HL-60 (cell line): ENCODE data around the gene MED16.

Experiments used
- GABPA ChIP-seq: IDR thresholded peaks from 2 replicates; pipeline ENCODE4 v1.6.1; 2012; ENCODE audit warnings: low read depth
- POLR2AphosphoS5 ChIP-seq: IDR thresholded peaks from 2 replicates; pipeline ENCODE4 v1.6.1; 2012; ENCODE audit warnings: low read depth
- TF ChIP-seq, protein P1 (sequence below): IDR thresholded peaks from one replicate; pipeline ENCODE4 v1.5.1; 2011; ENCODE audit warnings: low read length, control low read depth, inconsistent platforms; ENCODE audit not compliant: insufficient read depth
- TF ChIP-seq, protein P2 (sequence below): IDR thresholded peaks from 2 replicates; pipeline ENCODE4 v1.6.1; 2012; ENCODE audit warnings: low read depth; ENCODE audit not compliant: insufficient replicate concordance

DNA sequence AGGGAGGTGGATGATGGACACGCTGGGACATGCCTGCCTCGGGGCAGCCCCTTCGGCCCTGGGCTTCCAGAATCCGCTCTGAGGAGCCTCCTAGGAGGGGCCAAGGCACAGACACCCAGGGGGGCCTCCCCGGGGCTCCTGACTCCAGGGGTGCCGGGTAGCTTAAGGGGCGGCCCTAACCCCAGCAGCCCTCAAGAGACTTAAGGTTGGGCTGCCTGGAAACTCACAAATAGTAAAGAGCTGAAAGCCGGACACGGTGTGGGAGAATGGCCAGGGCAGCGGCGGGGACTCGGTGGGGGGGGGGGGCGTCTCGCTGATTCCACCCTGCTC lies 40.5 kb upstream of the MED16 start:
- TF ChIP-seq, protein P1, sequence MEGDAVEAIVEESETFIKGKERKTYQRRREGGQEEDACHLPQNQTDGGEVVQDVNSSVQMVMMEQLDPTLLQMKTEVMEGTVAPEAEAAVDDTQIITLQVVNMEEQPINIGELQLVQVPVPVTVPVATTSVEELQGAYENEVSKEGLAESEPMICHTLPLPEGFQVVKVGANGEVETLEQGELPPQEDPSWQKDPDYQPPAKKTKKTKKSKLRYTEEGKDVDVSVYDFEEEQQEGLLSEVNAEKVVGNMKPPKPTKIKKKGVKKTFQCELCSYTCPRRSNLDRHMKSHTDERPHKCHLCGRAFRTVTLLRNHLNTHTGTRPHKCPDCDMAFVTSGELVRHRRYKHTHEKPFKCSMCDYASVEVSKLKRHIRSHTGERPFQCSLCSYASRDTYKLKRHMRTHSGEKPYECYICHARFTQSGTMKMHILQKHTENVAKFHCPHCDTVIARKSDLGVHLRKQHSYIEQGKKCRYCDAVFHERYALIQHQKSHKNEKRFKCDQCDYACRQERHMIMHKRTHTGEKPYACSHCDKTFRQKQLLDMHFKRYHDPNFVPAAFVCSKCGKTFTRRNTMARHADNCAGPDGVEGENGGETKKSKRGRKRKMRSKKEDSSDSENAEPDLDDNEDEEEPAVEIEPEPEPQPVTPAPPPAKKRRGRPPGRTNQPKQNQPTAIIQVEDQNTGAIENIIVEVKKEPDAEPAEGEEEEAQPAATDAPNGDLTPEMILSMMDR = no peak
- no peak for TF ChIP-seq GABPA
- no peak for TF ChIP-seq POLR2AphosphoS5
- TF ChIP-seq, protein P2, sequence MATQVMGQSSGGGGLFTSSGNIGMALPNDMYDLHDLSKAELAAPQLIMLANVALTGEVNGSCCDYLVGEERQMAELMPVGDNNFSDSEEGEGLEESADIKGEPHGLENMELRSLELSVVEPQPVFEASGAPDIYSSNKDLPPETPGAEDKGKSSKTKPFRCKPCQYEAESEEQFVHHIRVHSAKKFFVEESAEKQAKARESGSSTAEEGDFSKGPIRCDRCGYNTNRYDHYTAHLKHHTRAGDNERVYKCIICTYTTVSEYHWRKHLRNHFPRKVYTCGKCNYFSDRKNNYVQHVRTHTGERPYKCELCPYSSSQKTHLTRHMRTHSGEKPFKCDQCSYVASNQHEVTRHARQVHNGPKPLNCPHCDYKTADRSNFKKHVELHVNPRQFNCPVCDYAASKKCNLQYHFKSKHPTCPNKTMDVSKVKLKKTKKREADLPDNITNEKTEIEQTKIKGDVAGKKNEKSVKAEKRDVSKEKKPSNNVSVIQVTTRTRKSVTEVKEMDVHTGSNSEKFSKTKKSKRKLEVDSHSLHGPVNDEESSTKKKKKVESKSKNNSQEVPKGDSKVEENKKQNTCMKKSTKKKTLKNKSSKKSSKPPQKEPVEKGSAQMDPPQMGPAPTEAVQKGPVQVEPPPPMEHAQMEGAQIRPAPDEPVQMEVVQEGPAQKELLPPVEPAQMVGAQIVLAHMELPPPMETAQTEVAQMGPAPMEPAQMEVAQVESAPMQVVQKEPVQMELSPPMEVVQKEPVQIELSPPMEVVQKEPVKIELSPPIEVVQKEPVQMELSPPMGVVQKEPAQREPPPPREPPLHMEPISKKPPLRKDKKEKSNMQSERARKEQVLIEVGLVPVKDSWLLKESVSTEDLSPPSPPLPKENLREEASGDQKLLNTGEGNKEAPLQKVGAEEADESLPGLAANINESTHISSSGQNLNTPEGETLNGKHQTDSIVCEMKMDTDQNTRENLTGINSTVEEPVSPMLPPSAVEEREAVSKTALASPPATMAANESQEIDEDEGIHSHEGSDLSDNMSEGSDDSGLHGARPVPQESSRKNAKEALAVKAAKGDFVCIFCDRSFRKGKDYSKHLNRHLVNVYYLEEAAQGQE = no peak
